H9 (cell line): ENCODE results near the gene UBAC2. TPM values are rescaled to one million over a fixed set of nuclear protein-coding genes. Genes with fewer than 3 reads are reported as not detected.

Experiments
- DNase-seq: peaks from one replicate; pipeline ENCODE4 v3.0.0-alpha.2; 2017
- H2AFZ ChIP-seq: one replicate; pipeline ENCODE4 v1.6.1; 2013; ENCODE audit warnings: mild to moderate bottlenecking, low read length, control low read depth, moderate library complexity
- H2AK5ac ChIP-seq: 2 replicates; pipeline ENCODE4 v1.6.1; 2013; ENCODE audit warnings: low read length, control low read depth, mixed read lengths; ENCODE audit not compliant: insufficient read length
- H2BK120ac ChIP-seq: one replicate; pipeline ENCODE4 v1.6.1; 2013; ENCODE audit warnings: low read depth, mild to moderate bottlenecking, low read length, control low read depth, inconsistent platforms; ENCODE audit not compliant: poor library complexity, severe bottlenecking
- H2BK12ac ChIP-seq: 2 replicates; pipeline ENCODE4 v1.6.1; 2013; ENCODE audit warnings: low read length, control low read depth, mixed read lengths, low read depth; ENCODE audit not compliant: insufficient read length
- H2BK15ac ChIP-seq: 2 replicates; pipeline ENCODE4 v1.6.1; 2013; ENCODE audit warnings: low read depth, low read length, control low read depth
- H2BK20ac ChIP-seq: one replicate; pipeline ENCODE4 v1.6.1; 2013; ENCODE audit warnings: low read depth, mild to moderate bottlenecking, low read length, control low read depth, inconsistent platforms; ENCODE audit not compliant: poor library complexity, severe bottlenecking
- H2BK5ac ChIP-seq: 2 replicates; pipeline ENCODE4 v1.6.1; 2013; ENCODE audit warnings: low read length, control low read depth, mixed read lengths; ENCODE audit not compliant: insufficient read length
- H3K14ac ChIP-seq: 2 replicates; pipeline ENCODE4 v1.6.1; 2013; ENCODE audit warnings: low read length, control low read depth; ENCODE audit not compliant: insufficient read depth
- H3K18ac ChIP-seq: 2 replicates; pipeline ENCODE4 v1.6.1; 2013; ENCODE audit warnings: low read depth, mild to moderate bottlenecking, mixed read lengths, low read length, control low read depth; ENCODE audit not compliant: insufficient read length
- H3K23ac ChIP-seq: 2 replicates; pipeline ENCODE4 v1.6.1; 2013; ENCODE audit warnings: low read length, control low read depth, mixed read lengths, low read depth; ENCODE audit not compliant: insufficient read length
- H3K23me2 ChIP-seq: 2 replicates; pipeline ENCODE4 v1.6.1; 2013; ENCODE audit warnings: low read depth, mild to moderate bottlenecking, mixed read lengths, low read length, control low read depth; ENCODE audit not compliant: insufficient read length, poor library complexity, severe bottlenecking
- H3K27ac ChIP-seq: 2 replicates; pipeline ENCODE4 v1.5.1; 2013; ENCODE audit warnings: low read length, control low read depth, mixed read lengths, low read depth; ENCODE audit not compliant: insufficient read length
- H3K27me3 ChIP-seq: 2 replicates; pipeline ENCODE4 v1.6.1; 2013; ENCODE audit warnings: low read length, control low read depth, inconsistent platforms; ENCODE audit not compliant: insufficient read depth
- H3K4ac ChIP-seq: 2 replicates; pipeline ENCODE4 v1.6.1; 2013; ENCODE audit warnings: low read depth, mild to moderate bottlenecking, control low read depth, inconsistent platforms, low read length, moderate library complexity
- H3K4me1 ChIP-seq: 2 replicates; pipeline ENCODE4 v1.6.1; 2013; ENCODE audit warnings: low read length, control low read depth, inconsistent platforms; ENCODE audit not compliant: insufficient read depth
- H3K4me2 ChIP-seq: 2 replicates; pipeline ENCODE4 v1.6.1; 2013; ENCODE audit warnings: low read length, control low read depth, mixed read lengths; ENCODE audit not compliant: insufficient read length, insufficient read depth
- H3K56ac ChIP-seq: 2 replicates; pipeline ENCODE4 v1.6.1; 2013; ENCODE audit warnings: low read depth, mild to moderate bottlenecking, mixed read lengths, low read length, control low read depth; ENCODE audit not compliant: insufficient read length
- H3K79me1 ChIP-seq: 2 replicates; pipeline ENCODE4 v1.6.1; 2013; ENCODE audit warnings: low read depth, mild to moderate bottlenecking, moderate library complexity, low read length, control low read depth, inconsistent platforms; ENCODE audit not compliant: insufficient read depth, poor library complexity, severe bottlenecking
- H3K79me2 ChIP-seq: 2 replicates; pipeline ENCODE4 v1.6.1; 2013; ENCODE audit warnings: low read length, control low read depth, inconsistent platforms; ENCODE audit not compliant: insufficient read depth
- H3K9ac ChIP-seq: 2 replicates; pipeline ENCODE4 v1.6.1; 2013; ENCODE audit warnings: low read length, control low read depth, mixed read lengths; ENCODE audit not compliant: insufficient read length; ENCODE audit errors: extremely low read depth
- H3K9me3 ChIP-seq: one replicate; pipeline ENCODE4 v1.6.1; 2013; ENCODE audit warnings: low read depth, low read length, inconsistent platforms; ENCODE audit not compliant: control insufficient read depth
- H3T11ph ChIP-seq: one replicate; pipeline ENCODE4 v1.6.1; 2013; ENCODE audit warnings: mild to moderate bottlenecking, low read length, control low read depth, inconsistent platforms
- H4K20me1 ChIP-seq: one replicate; pipeline ENCODE4 v1.6.1; 2013; ENCODE audit not compliant: control insufficient read depth, insufficient read length, insufficient read depth
- H4K5ac ChIP-seq: 2 replicates; pipeline ENCODE4 v1.6.1; 2013; ENCODE audit warnings: low read depth, mild to moderate bottlenecking, mixed read lengths, low read length, control low read depth; ENCODE audit not compliant: insufficient read length
- H4K8ac ChIP-seq: replicated peaks from 2 replicates; pipeline ENCODE4 v1.6.1; 2013; ENCODE audit warnings: low read length, control low read depth, mixed read lengths, low read depth; ENCODE audit not compliant: insufficient read length
- H4K91ac ChIP-seq: 2 replicates; pipeline ENCODE4 v1.6.1; 2013; ENCODE audit warnings: low read depth, mild to moderate bottlenecking, moderate library complexity, mixed read lengths, low read length, control low read depth; ENCODE audit not compliant: insufficient read length
- H3K27ac Mint-ChIP-seq, 3 experiments: 2 replicates in 2 of 3; 3 replicates in 1 of 3; pipeline ENCODE4 v1.8.0; 2020 to 2021; ENCODE audit warnings: mixed read lengths in 3 of 3, mild to moderate bottlenecking in 1 of 3, moderate library complexity in 1 of 3
- H3K27me3 Mint-ChIP-seq: 2 replicates; pipeline ENCODE4 v1.8.0; 2021; ENCODE audit warnings: low read depth, mild to moderate bottlenecking, moderate library complexity, mixed read lengths
- H3K36me3 Mint-ChIP-seq, 3 experiments: 2 replicates in 2 of 3; 3 replicates in 1 of 3; pipeline ENCODE4 v1.8.0; 2020 to 2021; ENCODE audit warnings: low read depth in 3 of 3, mixed read lengths in 3 of 3; ENCODE audit not compliant: insufficient read depth in 1 of 3
- H3K4me1 Mint-ChIP-seq, 2 experiments: 2 replicates each; pipeline ENCODE4 v1.8.0; 2020; ENCODE audit warnings: mixed read lengths in 2 of 2
- H3K4me3 Mint-ChIP-seq, 2 experiments: 2 replicates in 1 of 2; 3 replicates in 1 of 2; pipeline ENCODE4 v1.8.0; 2020 to 2021; ENCODE audit warnings: mild to moderate bottlenecking in 2 of 2, mixed read lengths in 2 of 2, moderate library complexity in 1 of 2
- H3K9me3 Mint-ChIP-seq, 2 experiments: 2 replicates in 1 of 2; 3 replicates in 1 of 2; pipeline ENCODE4 v1.8.0; 2020; ENCODE audit warnings: mild to moderate bottlenecking in 2 of 2, mixed read lengths in 2 of 2, moderate library complexity in 1 of 2
- CTCF ChIP-seq: fragments of 200-600 bp; sonication (generic); conservative IDR thresholded peaks from 3 replicates; pipeline ENCODE4 v1.8.0; 2021; ENCODE audit warnings: antibody characterized with exemption, mild to moderate bottlenecking
- WGBS: extraction: QIAGEN DNeasy Blood & Tissue Kit; methylation state at CpG from one replicate; pipeline ENCODE4 v1.1.7; 2013; ENCODE audit warnings: missing lambda C conversion rate, low lambda C conversion rate, mixed read lengths; ENCODE audit not compliant: insufficient read length; ENCODE audit errors: extremely low coverage; 5-methylcytosine and 5-hydroxymethylcytosine counted together
- total RNA-seq: library from RNA; stranded (reverse); gene quantifications from 2 replicates; pipeline ENCODE4 v1.2.1, GENCODE V29; 2021

Gene UBAC2
- total RNA-seq, 1 experiment from 2014 or later: 52.3 TPM

- H3K79me1 ChIP-seq: no peaks in the 10 kb centered on the region
- H3K27ac ChIP-seq: no peak overlapping the region
- H3K9me3 Mint-ChIP-seq: no peaks in the 10 kb centered on the region
- H3K79me2 ChIP-seq: no peaks in the 10 kb centered on the region
- no peak overlapping the region for H4K91ac ChIP-seq
- H3K27me3 ChIP-seq: no peaks in the 10 kb centered on the region
- H3K4me1 ChIP-seq: peaks cover 4% of the 10 kb centered on the region; the same call in 1 of the 2 replicates
- no peak for TF ChIP-seq CTCF
- H4K8ac ChIP-seq: no peak overlapping the region
- no peak overlapping the region for H2BK12ac ChIP-seq
- no peak overlapping the region for H3K14ac ChIP-seq
- DNase-seq: no peak
- no peak overlapping the region for H3K23ac ChIP-seq
- H3T11ph ChIP-seq: no peak overlapping the region
- no peak overlapping the region for H3K4me3 Mint-ChIP-seq
- no peak overlapping the region for H2BK5ac ChIP-seq
- no peak overlapping the region for H3K4ac ChIP-seq
- H3K36me3 Mint-ChIP-seq: no peaks in the 10 kb centered on the region
- H4K5ac ChIP-seq: no peak overlapping the region
- H3K18ac ChIP-seq: no peak overlapping the region
- H3K4me1 Mint-ChIP-seq: peaks cover 20 to 25% of the 10 kb centered on the region in 2 experiments
- no peak overlapping the region for H2AK5ac ChIP-seq
- no peak overlapping the region; a peak in 1 of 7 replicates for H3K27ac Mint-ChIP-seq
- H2AFZ ChIP-seq: no peak overlapping the region
- H2BK120ac ChIP-seq: no peak overlapping the region
- no peaks in the 10 kb centered on the region for H3K23me2 ChIP-seq
- no CpG with 5 or more reads among the region's 10 CpGs for WGBS
- no peak overlapping the region for H3K4me2 ChIP-seq
- H3K56ac ChIP-seq: no peak overlapping the region
- H4K20me1 ChIP-seq: no peaks in the 10 kb centered on the region
- no peak overlapping the region for H2BK20ac ChIP-seq
- H2BK15ac ChIP-seq: no peak overlapping the region
- no peak overlapping the region for H3K9ac ChIP-seq
- peaks cover 19% of the 10 kb centered on the region for H3K27me3 Mint-ChIP-seq
- H3K9me3 ChIP-seq: no peaks in the 10 kb centered on the region
Observed at GRCh38 chr13:99421271-99421670, 220.6 kb downstream of the UBAC2 start.
